Measurements from ENCODE around the gene BRINP3. TPM values are rescaled to one million over a fixed set of nuclear protein-coding genes. Genes with fewer than 3 reads are reported as not detected.

Gene BRINP3
- total and polyA plus RNA-seq, 8 donors = 0.06 to 25.5 (median 7.4) TPM; not detected in 4

GRCh38 chr1:190144650-190145049 lies 333.0 kb downstream of the BRINP3 start:
- intact Hi-C loops (cut with DNase I; ENCODE audit: low total_unique reads) = no loop called here

GRCh38 chr1:190140644-190141043 lies 337.0 kb downstream of the BRINP3 start:
- Histone ChIP-seq H3K9me3 (no peaks in the 10 kb centered on the region), H3K36me3 (no peaks in the 10 kb centered on the region), H3K27me3 (no peaks in the 10 kb centered on the region), H3K4me1 (no peaks in the 10 kb centered on the region), H3K4me3 (no peak overlapping the region), H3K27ac (no peak overlapping the region)
- no peak for TF ChIP-seq CTCF (IDR thresholded peaks at IDR 0.05)
- no peak for TF ChIP-seq POLR2AphosphoS5 (IDR thresholded peaks at IDR 0.05)
- TF ChIP-seq POLR2A (IDR thresholded peaks at IDR 0.05) = no peak
- TF ChIP-seq EP300 (IDR thresholded peaks at IDR 0.05) = no peak
- WGBS, 5 donors = 57 to 88% (median 76%) methylated on average over 1 of the region's 1 CpG
- intact Hi-C loops (cut with DNase I; ENCODE audit: low total_unique reads) = no loop called here
- DNase-seq = no peak

More at GRCh38 chr1:190144650-190145049, 333.0 kb downstream of the BRINP3 start:
- DNase-seq = no peak
- Histone ChIP-seq H3K27ac (no peak overlapping the region), H3K9me3 (no peaks in the 10 kb centered on the region), H3K36me3 (no peaks in the 10 kb centered on the region), H3K4me1 (no peaks in the 10 kb centered on the region), H3K27me3 (no peaks in the 10 kb centered on the region), H3K4me3 (no peak overlapping the region)
- WGBS, 5 donors = 68 to 88% (median 78%) methylated on average over 2 of the region's 2 CpGs
- TF ChIP-seq CTCF (IDR thresholded peaks at IDR 0.05) = no peak
- no peak for TF ChIP-seq POLR2AphosphoS5 (IDR thresholded peaks at IDR 0.05)
- TF ChIP-seq EP300 (IDR thresholded peaks at IDR 0.05) = no peak
- TF ChIP-seq POLR2A (IDR thresholded peaks at IDR 0.05) = no peak

GRCh38 chr1:190138702-190139101 lies 339.0 kb downstream of the BRINP3 start:
- TF ChIP-seq POLR2A (IDR thresholded peaks at IDR 0.05) (no peak), CTCF (IDR thresholded peaks at IDR 0.05) (no peak), POLR2AphosphoS5 (IDR thresholded peaks at IDR 0.05) (no peak), EP300 (IDR thresholded peaks at IDR 0.05) (no peak)
- no peaks in the 10 kb centered on the region for H3K36me3 ChIP-seq
- intact Hi-C loops (cut with DNase I; ENCODE audit: low total_unique reads) = no loop called here

GRCh38 chr1:190138266-190138665 lies 339.4 kb downstream of the BRINP3 start:
- Histone ChIP-seq H3K36me3 (no peaks in the 10 kb centered on the region), H3K9me3 (no peaks in the 10 kb centered on the region), H3K27ac (no peak overlapping the region), H3K27me3 (no peaks in the 10 kb centered on the region), H3K4me3 (no peak overlapping the region), H3K4me1 (no peaks in the 10 kb centered on the region)
- TF ChIP-seq CTCF (IDR thresholded peaks at IDR 0.05) = no peak
- TF ChIP-seq POLR2AphosphoS5 (IDR thresholded peaks at IDR 0.05) = no peak
- no peak for TF ChIP-seq POLR2A (IDR thresholded peaks at IDR 0.05)
- no peak for TF ChIP-seq EP300 (IDR thresholded peaks at IDR 0.05)
- DNase-seq = no peak
- intact Hi-C loops (cut with DNase I; ENCODE audit: low total_unique reads) = no loop called here
- 54 to 85% (median 68%) methylated on average over 2 of the region's 2 CpGs for WGBS, 5 donors

More at GRCh38 chr1:190138702-190139101, 339.0 kb downstream of the BRINP3 start:
- Histone ChIP-seq H3K4me3 (no peak overlapping the region), H3K27ac (no peak overlapping the region), H3K27me3 (no peaks in the 10 kb centered on the region), H3K4me1 (no peaks in the 10 kb centered on the region), H3K9me3 (no peaks in the 10 kb centered on the region)
- DNase-seq = no peak
- WGBS, 5 donors = 84 to 93% (median 88%) methylated on average over 1 of the region's 1 CpG

Measured in stomach (tissue), 9 donors.